ENCODE measurements around the gene MRPL21. TPM values are rescaled to one million over a fixed set of nuclear protein-coding genes. Genes with fewer than 3 reads are reported as not detected.

The MRPL21 gene
- 44.5 TPM for polyA plus RNA-seq (ENCODE audit: insufficient read length)

DNA sequence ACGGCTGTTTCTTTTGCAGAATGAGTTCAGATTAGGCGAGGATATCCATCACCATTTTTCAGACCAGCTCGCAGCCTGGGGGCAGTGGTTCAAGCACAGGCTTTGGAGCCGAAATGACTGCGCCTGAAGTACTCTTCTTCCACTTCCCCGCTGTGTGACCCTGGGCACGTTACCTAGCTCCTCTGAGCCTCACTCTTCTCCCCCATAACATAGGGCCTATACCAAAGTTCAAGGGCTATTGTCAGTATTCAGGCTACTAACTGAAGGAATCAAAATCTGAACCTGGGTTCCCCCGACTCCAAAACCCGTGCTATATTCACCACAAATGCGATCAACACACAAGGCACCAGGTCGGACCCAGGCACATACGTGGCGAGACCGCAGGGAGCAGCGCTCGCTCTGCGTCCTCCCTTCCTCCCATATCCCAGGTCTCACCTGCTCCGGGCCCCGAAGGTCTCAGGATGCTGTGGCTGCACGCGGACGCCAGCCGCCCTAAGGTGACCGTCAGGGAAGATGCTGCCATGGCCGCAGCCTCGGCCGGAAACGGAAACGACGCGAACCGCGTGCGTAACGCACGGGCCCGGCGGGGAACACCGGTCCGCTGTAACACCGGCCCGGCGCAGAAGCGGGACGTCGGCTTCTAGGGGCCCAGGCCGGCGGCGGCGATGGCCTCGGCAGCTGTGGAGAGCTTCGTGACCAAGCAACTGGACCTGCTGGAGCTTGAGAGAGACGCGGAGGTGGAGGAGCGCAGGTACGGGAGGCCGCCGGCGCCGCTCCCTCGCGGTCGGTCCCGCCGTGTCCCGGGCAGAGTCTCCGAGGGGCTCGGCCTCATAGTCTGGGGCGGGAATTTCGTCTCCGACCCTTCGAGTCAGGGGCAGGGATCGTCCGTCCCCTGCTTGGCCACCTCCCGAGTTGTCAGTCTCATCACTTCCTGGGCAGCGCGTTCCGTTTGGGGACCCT is at the start of gene MRPL21, which contains the start of gene IGHMBP2:
Gene MRPL21 (minus strand): TSS at position 545 of the 960 bp plus-strand sequence. CDS start 22 bp downstream, at position 523.
Gene IGHMBP2 (plus strand): TSS at position 604 of the 960 bp plus-strand sequence. CDS start 62 bp downstream, at position 666.
- DNase-seq: peak; percentile 92

DNA sequence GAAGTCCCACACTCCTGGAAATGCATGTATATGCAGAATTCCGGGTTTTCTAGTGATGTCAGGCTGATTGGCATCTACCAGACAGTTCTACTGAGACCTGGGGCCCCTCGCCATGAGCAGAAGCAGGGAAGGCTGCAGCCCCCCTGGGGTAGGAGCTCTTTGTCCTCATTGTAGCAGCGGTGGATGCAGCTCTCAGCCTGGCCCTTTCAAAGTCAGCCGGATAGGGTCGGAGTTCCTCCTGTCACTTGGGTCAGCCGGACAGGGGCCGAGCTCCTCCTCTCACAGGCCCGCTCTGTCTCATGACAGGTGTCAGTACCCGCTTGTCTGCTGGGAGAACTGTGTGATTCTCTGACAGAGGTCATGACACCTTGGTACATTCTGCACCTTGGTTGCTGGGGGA is 47.1 kb upstream of the MRPL21 start:
- DNase-seq: no peak

DNA sequence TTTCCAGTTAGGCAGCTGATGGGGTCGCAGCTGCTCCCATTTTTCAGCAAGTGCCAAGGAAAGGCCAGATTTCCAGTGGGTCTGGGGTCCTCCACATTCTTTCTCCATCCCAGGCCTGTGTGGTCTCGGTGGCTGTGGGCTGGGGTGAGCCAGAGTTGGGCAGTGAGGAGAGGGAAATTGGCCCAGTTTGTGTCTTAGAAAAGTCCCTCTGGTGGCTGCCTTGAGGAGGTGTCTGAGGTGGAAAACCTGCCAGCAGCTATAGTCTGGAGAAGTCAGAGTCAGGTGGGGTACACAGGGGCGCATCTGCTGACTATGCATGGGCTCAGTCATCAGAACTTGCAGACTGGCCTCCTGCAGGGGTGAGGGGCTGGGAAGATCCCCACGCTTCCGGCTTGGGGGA is 46.6 kb upstream of the MRPL21 start:
- DNase-seq: no peak

DNA sequence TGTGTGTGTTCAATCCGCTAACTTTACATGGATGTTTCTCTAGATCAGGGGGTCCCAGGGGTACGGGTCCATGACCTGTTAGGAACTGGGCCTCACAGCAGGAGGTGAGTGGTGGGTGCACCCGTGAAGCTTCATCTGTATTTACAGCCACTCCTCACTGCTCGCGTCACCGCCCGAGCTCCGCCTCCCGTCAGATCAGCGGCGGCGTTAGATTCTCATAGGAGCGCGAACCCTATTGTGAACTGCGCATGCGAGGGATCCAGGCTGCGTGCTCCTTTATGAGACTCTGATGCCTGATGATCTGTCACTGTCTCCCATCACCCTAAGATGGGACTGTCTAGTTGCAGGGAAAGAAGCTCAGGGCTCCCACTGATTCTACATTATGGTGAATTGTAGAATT is 45.3 kb upstream of the MRPL21 start:
- DNase-seq: no peak

DNA sequence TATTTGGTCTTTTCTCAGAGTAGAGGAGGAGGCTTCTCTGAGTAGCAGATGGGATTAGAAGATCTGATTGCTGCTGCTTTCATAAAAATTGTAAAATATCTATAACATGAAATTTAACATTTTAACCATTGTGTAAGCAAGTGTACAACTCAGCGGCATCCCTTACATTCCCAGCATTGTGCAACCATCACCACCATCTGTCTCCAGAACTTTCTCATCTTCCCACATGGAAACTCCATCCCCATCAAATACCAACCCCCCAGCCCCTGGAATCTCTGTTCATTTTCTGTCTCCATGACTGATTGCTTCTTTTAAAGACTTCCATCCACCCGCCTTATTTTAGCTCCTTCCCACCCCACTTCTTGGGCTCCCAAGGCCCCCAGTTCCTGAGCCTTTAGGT is 44.9 kb upstream of the MRPL21 start:
- DNase-seq: no peak

DNA sequence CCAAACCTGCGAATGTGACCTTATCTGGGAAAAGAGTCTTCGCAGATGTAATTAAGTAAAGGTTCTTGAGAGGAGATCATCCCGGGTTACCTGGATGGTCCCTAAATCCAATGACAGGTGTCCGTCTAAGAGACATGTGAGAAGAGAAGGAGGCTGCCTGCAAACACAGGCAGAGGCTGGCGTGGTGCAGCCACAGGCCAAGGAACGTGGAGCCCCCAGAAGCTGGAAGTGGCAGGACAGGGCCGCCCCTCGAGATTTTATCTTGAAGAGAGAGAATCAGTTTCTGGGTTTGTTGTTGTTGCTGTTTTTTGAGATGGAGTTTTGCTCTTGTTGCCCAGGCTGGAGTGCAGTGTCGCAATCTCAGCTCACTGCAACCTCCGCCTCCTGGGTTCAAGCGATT is 43.5 kb upstream of the MRPL21 start:
- DNase-seq: no peak

DNA sequence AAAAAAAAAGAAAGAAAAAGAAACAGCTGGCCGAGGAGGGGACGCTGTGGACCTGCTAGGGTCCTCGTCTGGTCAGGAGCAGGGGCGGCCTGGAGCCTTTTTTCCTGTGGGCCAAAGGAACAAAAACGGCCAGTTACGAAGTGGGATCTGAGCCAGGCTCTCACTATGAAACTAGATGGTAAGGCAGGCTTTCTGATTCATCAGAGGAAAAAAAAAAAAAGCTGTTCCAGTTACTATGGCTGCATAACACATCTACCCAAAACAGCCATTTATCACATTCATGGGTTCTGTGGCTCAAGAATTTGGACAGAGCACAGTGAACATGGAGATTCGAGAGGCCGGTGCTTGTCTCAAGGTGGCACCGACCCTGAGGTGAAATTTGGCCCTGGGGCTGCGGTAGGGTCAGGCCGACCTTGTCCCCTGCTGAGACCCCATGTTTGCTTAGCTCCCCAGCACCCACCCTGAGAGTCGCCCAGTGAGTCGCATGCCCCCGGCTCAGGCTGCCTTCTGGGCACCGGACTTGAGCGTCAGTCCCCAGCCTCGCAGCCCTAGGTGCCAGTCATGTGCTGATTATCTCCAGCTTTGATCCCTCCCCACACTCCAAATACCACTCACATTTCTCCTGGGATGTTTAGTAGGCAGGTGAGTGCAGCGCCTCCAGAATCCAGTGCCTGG is 42.9 kb upstream of the MRPL21 start:
- peak; percentile 59 for DNase-seq

DNA sequence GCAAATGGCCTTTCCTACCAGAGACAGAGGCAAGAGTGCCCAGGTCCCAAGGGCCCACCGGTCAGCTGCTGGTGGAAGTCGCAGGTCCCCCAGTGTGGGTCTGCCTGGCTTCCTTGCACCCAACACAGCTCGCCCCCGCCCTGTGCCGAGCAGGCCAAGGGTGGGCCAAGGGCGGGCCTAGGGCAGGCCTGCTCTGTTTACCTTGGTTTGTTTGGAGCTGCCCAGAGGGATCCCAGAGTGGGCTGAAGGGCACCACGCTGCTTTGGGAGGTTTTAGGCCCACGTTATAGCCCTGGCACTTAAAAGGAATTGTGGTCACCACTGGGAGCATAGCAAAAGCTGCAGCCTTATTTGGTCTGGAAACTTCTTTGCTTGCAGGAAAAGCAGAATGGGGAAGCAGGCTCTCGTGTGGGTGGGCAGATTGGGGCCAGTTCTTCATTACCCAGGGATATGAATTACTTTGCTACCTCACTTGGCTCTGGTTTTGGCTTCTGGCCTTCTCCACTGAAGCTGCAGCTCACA is 39.2 kb upstream of the MRPL21 start:
- no peak for DNase-seq

DNA sequence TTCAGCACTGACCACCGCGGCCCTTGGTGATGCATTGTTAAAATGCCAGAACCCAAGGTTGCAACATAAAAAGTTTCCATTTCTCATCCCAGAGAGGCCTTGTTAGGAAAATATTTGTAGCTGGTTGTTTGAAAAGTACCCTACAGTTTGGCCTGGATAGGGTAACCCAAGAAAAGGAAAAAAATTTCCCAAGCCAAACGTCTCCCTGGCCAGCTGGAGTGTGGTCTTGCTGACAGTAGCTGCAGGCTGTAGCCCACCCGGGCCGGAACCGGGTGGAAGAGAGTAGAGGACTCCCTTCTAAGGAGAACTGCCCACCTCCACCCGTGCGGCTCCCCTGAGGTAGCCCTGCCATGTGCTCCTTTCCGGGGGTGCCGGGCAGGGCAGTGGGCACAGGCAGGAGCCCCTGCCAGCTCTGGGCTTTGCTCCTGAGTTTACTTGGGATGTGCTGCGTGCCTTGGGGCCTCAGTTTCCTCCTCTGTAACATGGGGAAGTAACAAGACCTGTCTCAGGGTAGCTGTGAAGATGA is 38.5 kb upstream of the MRPL21 start:
- DNase-seq: no peak

DNA sequence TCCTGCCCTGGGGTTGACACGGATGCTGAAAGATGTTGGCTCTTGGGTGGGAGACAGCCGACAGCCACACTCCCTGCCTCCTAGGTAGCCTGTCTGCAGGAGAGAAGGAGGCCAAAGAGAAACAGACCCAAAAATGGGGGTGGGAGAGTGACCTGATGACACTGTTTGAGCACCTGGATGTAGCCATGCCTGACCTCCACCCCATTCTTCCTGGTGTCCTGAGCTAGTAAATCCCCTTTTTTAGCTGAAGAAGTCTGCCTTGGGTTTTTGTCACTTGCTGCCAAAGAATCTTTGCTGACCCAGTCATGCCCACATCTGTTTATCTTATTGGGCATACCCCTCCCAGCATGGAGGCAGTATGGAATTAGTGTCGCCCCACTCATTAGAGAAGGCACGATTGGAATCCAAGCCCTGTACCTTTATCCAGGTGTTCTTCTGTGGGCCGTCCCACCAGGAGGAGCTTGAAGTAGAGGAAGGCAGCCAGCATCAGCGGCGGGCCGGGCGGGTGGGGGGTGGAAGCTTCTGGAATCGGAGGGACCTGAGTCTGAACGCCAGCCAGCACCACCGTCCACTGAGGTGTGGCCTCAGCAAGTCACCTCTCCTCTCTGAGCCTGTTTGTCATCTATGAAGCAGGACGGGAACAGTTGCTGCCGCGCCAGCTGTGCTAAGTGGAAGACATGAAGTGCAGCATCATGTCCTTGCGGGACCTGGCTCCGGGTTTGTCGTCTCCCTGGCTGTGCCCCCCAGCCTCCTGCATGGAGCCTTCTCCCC is 37.9 kb upstream of the MRPL21 start:
- no peak for DNase-seq

DNA sequence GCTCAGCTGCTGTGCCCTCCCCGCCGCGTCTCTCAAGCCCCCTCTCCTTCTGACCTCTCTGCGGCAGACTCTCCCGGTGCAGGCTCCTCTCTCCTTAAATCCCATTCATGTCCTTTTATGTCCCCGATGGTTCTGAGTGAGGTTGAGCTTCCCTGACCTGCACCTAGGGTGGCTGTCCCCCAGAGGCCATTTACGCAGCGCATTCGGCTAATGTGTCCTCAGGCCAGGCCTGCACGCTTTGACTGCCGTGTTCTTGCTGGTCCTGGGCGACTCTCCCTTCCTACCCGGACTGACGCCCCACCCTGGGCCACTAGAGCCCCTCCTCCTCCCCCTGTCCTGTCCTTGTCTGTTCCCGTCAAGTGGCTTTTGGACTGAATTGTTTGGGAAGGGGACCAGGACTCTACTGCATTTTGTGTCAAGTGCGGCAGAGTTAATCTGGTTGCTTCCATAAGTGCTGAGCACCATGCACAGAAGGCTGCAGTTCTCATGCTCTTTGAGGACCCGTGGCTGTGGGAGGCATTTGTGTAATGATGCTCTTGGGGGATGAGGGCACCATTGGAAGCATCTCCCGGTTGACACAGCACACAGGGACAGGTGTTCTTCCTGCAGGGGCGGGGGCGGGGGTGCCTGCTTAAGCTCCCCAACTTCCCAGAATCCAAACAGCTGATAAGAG is 37.2 kb upstream of the MRPL21 start:
- DNase-seq: no peak

DNA sequence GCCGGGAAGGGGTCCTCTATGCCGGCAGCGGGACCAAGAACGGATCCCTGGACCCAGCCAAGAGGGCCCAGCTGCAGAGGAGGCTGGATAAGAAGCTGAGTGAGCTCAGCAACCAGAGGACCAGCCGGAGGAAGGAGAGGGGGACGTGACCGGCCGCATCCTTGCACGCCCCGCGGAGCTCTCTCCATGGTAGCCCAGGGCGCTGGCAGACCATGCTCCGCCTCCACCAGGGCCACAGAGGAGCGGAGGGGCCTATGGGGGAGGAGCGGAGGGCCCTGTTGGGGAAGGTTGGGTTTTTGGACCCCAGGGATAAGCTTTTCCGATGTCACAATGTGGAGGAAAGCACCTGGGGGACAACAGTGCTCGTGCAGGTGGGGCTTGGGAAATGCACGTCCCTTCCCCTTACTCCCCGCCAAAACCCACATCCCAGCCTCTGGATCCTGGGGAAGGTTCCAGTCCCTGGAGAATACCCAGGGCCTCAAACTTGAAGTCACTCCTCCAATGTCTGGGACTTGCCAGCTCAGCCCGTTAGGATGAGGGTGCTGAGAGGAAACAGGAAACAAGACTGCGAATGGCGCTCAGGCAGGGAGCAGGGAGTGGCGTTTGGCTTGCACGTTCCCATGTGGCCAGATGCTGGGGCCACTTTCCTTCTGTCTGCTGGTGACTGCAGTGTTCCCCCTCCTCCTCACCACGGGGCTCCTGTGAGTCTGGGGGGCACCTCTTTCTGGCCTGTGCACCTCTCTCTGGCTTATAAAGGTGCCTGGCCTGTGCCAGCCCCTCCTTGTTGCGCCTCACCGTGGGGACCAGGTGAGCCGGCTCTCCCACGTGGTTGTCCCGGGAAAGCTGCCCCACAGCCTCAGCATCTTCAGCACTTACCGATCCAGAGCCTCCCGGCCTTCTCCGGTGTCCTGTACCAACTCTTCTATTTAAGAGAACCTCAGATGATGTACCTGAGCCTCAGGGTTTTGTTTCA is 36.2 kb upstream of the MRPL21 start:
- no peak for DNase-seq

DNA sequence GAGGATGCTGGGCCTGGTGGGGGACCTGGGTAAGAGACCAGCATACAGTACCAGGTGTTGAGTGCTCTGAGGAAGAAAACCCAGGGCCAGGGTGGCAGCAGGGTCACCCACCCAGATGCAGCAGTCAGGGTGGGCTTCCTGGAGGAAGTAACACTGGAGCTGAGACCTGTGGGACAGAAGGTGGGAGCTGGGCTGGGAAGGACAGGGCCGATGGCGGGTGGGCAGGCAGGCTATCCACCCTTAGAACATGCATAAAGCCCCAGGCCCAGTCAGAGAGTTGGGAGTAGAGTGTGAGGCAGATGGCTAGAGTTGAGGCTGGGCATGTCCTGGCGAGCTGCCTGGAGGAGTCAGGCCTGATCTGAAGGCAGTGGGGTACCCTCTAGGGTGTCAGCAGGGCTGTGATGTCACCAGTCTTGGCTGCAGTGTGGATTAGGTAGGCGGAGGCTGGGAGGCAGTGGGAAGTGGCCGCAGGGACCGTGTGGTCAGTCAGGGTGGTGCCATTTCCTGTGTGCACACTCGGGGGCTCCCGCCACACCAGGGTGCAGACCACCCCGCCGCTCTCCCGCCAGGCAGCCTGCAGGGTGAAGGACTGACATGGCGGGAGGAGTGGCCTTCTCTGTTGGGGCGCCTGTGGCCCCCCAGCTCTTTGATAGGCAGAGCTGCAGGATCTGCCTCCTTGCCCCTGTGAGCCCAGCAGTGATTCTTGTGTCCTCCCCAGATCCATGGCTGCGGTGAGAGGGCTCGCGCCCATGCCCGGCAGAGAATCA is 35.4 kb upstream of the MRPL21 start:
- no peak for DNase-seq

DNA sequence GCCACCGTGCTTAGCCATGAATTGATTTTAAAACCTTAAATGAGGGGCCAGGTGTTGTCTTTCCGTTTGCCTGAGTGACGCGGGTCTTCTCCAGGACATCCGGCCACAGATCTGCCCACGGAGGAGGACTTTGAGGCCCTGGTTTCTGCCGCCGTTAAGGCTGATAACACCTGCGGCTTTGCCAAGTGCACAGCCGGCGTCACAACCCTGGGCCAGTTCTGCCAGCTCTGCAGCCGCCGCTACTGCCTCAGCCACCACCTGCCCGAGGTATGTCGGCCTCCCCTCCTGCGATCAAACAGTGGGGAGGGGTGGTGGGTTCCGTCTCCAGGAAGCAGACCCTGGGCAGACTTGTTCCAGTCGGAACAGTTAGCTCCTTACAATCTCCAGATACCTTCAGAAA is 34.5 kb upstream of the MRPL21 start:
- DNase-seq: no peak

DNA sequence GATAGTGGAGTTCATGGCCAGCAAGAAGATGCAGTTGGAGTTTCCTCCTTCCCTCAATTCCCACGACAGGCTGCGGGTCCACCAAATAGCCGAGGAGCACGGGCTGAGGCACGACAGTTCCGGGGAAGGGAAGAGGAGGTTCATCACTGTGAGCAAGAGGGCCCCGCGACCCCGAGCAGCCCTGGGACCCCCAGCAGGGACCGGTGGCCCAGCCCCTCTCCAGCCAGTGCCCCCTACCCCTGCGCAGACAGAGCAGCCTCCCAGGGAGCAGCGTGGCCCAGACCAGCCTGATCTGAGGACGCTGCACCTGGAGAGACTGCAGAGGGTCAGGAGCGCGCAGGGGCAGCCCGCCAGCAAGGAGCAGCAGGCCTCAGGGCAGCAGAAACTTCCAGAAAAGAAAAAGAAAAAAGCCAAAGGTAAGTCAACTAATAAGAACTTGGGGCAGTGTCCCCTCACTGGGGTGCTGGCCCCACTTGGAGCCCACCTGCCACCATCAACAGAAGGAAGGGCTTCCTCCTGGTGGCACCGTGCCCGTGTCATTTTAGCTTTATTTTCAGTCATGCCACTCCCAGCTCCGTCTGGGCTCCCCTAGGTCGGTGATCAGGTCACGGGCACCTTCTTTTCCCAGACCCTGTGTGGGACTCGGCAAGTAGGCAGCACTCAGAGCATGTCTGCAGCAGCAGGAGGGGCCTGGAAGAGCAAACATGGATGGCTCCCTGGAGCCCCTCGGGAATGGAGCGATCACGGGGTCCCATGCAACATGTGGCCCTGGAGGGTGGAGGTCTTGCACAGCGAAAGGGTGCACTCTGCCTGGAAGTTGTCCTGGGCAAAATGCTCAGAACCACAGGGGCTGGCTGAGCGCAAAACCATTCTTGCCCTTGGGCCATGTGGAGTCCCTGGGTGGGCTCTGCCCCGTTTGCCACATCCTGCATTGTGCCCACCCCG is 33.3 kb upstream of the MRPL21 start:
- DNase-seq: no peak

DNA sequence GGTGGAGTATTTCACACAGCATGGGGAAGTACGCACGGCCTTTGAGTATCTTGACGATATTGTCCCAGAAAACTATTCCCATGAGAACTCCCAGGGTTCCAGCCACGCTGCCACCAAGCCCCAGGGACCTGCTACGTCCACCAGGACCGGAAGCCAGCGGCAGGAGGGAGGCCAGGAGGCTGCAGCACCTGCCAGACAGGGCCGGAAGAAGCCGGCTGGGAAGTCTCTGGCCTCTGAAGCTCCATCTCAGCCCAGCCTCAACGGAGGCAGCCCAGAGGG is 32.7 kb upstream of the MRPL21 start:
- DNase-seq: no peak

DNA sequence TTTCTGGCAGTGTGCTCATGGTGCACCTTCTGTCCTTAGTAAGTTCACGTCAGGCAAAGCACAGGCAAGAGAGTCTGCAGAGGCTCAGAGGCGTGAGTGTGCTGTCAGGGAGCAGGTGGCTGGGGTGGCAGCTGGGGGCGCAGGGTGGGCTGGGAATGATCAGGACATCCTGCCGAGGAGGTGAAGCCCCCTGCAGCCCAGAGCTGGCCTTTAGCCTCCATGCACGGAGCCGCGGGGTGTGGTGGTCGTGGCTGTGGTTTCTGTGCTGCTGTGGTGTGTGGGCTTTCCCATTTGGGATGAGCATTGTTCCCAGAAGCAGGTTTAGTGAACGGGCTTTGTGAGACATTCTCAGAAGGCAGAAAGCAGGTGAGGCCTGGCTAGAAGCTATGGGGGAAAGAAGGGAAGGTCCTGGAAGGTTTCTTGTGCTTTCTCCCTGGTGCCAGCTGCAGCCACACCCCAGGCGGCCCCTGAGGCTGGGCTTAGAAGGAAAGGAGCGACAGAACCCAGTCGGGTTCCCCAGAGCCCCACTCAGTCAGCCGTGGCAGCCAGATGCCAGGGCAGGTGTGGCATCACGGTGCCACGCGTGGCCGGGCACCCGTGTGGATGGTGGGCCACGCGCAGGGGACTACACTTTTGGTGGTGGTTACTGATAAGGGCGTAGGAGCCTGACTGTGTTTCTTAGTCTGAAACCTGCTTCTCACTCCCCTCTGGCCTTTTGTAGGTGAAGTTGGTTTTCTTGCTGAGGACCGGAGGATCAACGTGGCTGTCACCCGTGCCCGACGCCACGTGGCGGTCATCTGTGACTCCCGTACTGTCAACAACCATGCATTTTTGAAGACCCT is 32.1 kb upstream of the MRPL21 start:
- no peak for DNase-seq

DNA sequence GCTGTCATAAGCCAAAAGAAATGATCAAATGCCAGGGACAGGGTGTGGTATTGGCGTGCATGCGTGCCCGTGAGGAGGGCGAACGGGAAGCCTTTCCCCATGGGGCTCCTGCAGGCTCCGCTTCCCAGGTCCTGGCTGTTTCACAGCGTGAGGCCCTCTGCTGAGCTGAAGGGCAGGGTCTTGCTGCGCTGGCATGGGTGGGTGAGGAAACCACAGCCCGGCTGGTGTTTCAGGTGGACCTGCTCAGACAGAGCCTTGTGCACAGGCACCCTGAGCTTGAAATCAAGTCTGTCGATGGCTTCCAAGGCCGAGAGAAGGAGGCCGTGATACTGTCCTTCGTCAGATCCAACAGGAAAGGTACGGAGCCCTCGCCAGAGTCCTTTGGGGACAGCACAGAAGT is 31.4 kb upstream of the MRPL21 start:
- DNase-seq: no peak

Measured in hindlimb muscle (tissue), 1 donor.